Calu3 (cell line): Measurements from ENCODE around the gene OR2F1. TPM values are rescaled to one million over a fixed set of nuclear protein-coding genes. Genes with fewer than 3 reads are reported as not detected.
A peak's percentile ranks its signal among the peaks of the same experiment; 100 is the strongest.

Experiments used
- BruUV-seq: library from RNA; stranded (reverse); fragments of 400-500 nt; replicated peaks from 2 replicates; lab custom pipeline; 2021; lab: Mats Ljungman, UMichigan
- CTCF ChIA-PET: fragments of 300-600 bp; sonication (Branson Sonifier 250); formaldehyde crosslinking; loops from one replicate; lab custom pipeline; 2022; ENCODE audit warnings: antibody characterized with exemption; lab: Charles Lee
- DNase-seq: peaks from one replicate; pipeline ENCODE4 v3.0.0; 2022
- H3K27ac Mint-ChIP-seq: one replicate; pipeline ENCODE4 v1.8.0; 2022; ENCODE audit warnings: mixed read lengths; ENCODE audit not compliant: unreplicated experiment
- H3K27me3 Mint-ChIP-seq: one replicate; pipeline ENCODE4 v1.8.0; 2022; ENCODE audit warnings: mixed read lengths; ENCODE audit not compliant: unreplicated experiment
- H3K36me3 Mint-ChIP-seq: one replicate; pipeline ENCODE4 v1.8.0; 2022; ENCODE audit warnings: mild to moderate bottlenecking, moderate library complexity, mixed read lengths; ENCODE audit not compliant: insufficient read depth, unreplicated experiment
- H3K4me1 Mint-ChIP-seq: one replicate; pipeline ENCODE4 v1.8.0; 2022; ENCODE audit warnings: mild to moderate bottlenecking, low read depth, mixed read lengths; ENCODE audit not compliant: unreplicated experiment
- H3K4me3 Mint-ChIP-seq: one replicate; pipeline ENCODE4 v1.8.0; 2022; ENCODE audit warnings: mild to moderate bottlenecking, low read depth, moderate library complexity, mixed read lengths; ENCODE audit not compliant: unreplicated experiment
- H3K9me3 Mint-ChIP-seq: one replicate; pipeline ENCODE4 v1.8.0; 2022; ENCODE audit warnings: low read depth, mixed read lengths; ENCODE audit not compliant: unreplicated experiment
- intact Hi-C: fragments of 100-400 bp; cut with micrococcal nuclease; formaldehyde crosslinking; loops from one replicate; pipeline ENCODE4 v1.10.0; 2022; ENCODE audit not compliant: unreplicated experiment
- total RNA-seq: library from RNA; stranded (reverse); gene quantifications from 2 replicates; pipeline ENCODE4 v1.2.3, GENCODE V29; 2022
- TF ChIP-seq, protein P1 (sequence below): fragments of 200-600 bp; IDR thresholded peaks from one replicate; pipeline ENCODE4 v1.8.0; 2022; ENCODE audit warnings: antibody characterized with exemption; ENCODE audit not compliant: unreplicated experiment

OR2F1 gene
- total RNA-seq, 1 experiment from 2014 or later = not detected

DNA sequence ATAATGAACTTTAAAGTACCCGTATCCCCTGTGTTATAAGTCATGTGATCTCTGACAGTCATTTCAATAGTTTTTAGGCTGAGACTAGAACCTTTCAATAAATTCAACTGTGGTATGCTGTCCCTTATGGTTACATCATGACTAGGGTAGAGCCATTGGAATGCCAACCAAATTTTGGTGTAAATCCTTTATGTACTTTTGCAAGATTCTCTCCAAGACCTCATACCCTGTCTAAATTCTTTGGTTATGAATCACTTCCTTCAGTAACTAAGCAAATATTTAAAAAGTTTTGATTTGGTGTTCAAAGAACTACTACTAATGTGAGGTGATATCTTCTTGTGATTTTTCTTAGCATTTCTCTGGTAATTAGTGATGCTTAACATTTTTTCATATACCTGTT lies 24.7 kb downstream of the OR2F1 start:
- peaks cover 3% of the 10 kb centered on the region for H3K9me3 Mint-ChIP-seq
- intact Hi-C loops = no loop called here
- H3K27ac Mint-ChIP-seq = no peak overlapping the region

DNA sequence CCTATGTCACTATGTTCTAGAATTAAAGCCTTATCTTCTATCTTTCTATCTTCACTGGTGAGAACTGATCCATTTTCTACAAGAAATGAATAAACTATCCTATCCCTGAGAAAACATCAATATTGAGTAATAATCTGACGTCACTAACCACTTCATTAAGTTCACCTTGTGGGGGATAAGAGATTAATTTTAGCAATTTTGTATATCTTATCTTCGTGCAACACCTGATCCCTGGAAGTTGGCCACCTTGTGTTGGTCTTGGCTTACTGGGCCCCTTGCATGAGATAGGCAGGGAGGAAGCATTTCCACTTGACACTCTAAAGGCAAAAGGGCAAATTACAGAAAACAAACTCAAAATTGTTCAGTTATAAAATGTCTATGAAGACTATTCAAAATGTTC lies 25.4 kb downstream of the OR2F1 start:
- Mint-ChIP-seq H3K27ac (peak overlapping the region; percentile 39), H3K36me3 (no peaks in the 10 kb centered on the region)
- intact Hi-C loops = no loop called here

More for the DNA sequence above, 24.7 kb downstream of the OR2F1 start:
- DNase-seq = no peak
- TF ChIP-seq, protein P1, sequence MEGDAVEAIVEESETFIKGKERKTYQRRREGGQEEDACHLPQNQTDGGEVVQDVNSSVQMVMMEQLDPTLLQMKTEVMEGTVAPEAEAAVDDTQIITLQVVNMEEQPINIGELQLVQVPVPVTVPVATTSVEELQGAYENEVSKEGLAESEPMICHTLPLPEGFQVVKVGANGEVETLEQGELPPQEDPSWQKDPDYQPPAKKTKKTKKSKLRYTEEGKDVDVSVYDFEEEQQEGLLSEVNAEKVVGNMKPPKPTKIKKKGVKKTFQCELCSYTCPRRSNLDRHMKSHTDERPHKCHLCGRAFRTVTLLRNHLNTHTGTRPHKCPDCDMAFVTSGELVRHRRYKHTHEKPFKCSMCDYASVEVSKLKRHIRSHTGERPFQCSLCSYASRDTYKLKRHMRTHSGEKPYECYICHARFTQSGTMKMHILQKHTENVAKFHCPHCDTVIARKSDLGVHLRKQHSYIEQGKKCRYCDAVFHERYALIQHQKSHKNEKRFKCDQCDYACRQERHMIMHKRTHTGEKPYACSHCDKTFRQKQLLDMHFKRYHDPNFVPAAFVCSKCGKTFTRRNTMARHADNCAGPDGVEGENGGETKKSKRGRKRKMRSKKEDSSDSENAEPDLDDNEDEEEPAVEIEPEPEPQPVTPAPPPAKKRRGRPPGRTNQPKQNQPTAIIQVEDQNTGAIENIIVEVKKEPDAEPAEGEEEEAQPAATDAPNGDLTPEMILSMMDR = no peak
- no peaks in the 10 kb centered on the region for H3K27me3 Mint-ChIP-seq
- BruUV-seq = no TSS peak
- CTCF ChIA-PET = interaction anchor here (0.6 kb wide), 1 partner anchor 32 kb away, joined by 5 read pairs; no protein-coding TSS in a partner anchor
- peaks cover 33% of the 10 kb centered on the region for H3K4me1 Mint-ChIP-seq
- H3K4me3 Mint-ChIP-seq = no peak overlapping the region
- no peaks in the 10 kb centered on the region for H3K36me3 Mint-ChIP-seq

DNA sequence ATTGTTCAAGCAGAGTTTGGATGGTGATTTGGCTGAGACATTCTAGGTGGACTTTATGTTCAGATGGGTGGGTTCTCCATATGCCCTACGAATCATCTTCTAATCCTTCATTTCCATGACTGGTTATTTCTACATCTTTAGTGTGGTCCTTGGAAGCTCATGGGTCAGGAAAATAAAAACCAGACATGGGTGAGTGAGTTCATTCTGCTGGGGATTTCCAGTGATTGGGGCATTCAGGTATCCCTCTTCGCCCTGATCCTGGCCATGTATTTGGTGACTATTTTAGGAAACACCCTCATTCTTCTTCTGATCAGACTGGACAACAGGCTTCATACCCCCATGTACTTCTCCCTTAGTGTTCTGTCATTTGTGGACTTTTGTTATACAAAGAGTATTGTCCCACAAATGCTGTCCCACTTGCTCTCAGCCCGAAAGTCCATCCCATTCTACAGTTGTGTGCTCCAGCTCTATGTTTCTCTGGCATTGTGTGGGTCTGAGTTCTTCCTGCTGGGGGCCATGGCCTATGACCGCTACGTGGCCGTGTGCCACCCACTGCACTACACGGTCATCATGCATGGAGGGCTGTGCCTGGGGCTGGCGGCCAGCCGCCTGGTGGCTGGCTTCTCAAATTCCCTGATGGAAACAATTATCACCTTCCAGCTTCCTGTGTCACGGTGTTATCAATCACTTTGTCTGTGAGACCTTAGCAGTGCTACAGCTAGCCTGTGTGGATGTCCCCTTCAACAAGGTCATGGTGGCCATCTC lies 26.3 kb downstream of the OR2F1 start:
- peak overlapping the region; percentile 58 for H3K27ac Mint-ChIP-seq
- CTCF ChIA-PET = no interaction called here
- TF ChIP-seq, protein P1 = no peak
- intact Hi-C loops = no loop called here
- no peaks in the 10 kb centered on the region for H3K36me3 Mint-ChIP-seq
- BruUV-seq = no TSS peak
- no peaks in the 10 kb centered on the region for H3K27me3 Mint-ChIP-seq
- H3K4me1 Mint-ChIP-seq = peaks cover 25% of the 10 kb centered on the region
- DNase-seq = no peak
- H3K4me3 Mint-ChIP-seq = no peak overlapping the region
- H3K9me3 Mint-ChIP-seq = peaks cover 3% of the 10 kb centered on the region

More for the DNA sequence above, 25.4 kb downstream of the OR2F1 start:
- no TSS peak for BruUV-seq
- no peak for DNase-seq
- H3K27me3 Mint-ChIP-seq = no peaks in the 10 kb centered on the region
- H3K4me3 Mint-ChIP-seq = no peak overlapping the region
- TF ChIP-seq, protein P1 = no peak
- H3K9me3 Mint-ChIP-seq = peaks cover 3% of the 10 kb centered on the region
- CTCF ChIA-PET = interaction anchor here (0.6 kb wide), 1 partner anchor 32 kb away, joined by 5 read pairs; no protein-coding TSS in a partner anchor
- peaks cover 27% of the 10 kb centered on the region for H3K4me1 Mint-ChIP-seq

DNA sequence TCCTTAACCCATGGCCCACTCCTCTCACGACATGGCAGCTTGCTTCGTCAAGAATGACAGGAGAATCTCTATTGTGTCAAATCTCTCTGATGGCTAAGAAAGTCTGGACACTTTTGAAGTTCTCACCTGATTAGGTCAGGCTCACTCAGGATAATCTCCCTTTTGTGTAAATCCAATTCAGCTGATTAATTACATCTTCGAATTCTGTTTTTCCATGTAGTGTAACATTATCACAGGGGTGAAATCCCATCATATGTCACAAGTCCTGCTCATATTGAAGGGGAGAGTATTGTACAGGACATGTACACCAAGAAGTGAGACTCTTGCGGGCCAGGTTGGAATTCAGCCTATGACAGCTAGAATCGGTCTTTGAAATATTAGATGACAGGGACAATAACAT lies 29.3 kb downstream of the OR2F1 start:
- intact Hi-C loops = no loop called here
- BruUV-seq = no TSS peak

More for the DNA sequence above, 29.3 kb downstream of the OR2F1 start:
- H3K27ac Mint-ChIP-seq = no peak overlapping the region
- no peak overlapping the region for H3K4me3 Mint-ChIP-seq
- no peak for DNase-seq
- TF ChIP-seq, protein P1 = no peak
- peaks cover 3% of the 10 kb centered on the region for H3K9me3 Mint-ChIP-seq
- CTCF ChIA-PET = no interaction called here
- no peaks in the 10 kb centered on the region for H3K27me3 Mint-ChIP-seq
- no peaks in the 10 kb centered on the region for H3K36me3 Mint-ChIP-seq
- H3K4me1 Mint-ChIP-seq = peaks cover 23% of the 10 kb centered on the region
